Measurements from ENCODE around the gene PPP3R1.

The PPP3R1 gene, protein sequence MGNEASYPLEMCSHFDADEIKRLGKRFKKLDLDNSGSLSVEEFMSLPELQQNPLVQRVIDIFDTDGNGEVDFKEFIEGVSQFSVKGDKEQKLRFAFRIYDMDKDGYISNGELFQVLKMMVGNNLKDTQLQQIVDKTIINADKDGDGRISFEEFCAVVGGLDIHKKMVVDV

DNA sequence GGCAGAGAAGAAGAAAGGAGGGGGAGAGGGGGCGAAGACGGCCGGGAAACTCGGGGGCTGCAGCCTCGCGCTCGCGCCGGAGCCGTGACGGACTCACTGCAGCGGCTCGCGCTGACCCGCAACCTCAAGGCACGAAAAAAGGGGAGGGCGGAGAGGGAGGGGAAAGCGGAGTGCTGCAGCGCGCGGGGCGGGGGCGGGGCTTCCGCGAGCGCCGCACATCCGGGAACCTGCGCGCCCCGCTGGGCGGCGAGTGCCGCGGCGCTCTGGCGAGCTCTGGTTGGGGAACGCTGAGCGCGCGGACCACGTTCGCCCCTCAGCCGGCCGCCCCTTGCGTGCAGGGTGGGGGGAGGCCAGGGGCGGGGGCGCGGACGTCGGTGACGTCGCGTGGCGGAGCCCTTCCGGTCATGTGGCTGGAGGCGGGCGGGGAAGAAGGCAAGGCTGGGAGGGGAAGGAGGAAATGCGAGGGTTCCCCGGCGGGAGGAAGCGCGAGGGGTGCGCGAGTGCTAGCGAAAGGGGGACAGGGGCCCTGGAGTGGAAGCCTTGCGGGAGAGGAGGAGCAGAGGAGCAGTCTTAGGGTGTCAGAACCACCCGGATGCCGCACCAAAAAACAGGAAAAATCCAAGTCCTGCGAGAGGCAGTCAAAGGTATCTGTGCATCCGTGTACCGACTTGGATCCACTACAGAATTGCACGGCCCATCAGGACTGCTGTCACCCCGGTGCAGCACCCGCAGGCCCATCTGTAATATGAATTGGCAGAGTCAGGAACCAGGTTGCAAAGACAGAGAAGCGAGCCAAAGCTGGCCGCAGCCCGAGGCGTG is at the start of gene PPP3R1:
PPP3R1 (minus strand) TSS at position 133 of the 819 bp plus-strand sequence. CDS start 405 bp downstream, outside the sequence.
- peak; percentile 88 to 96 for DNase-seq (ENCODE audit: low read depth in 2 of 2)

DNA sequence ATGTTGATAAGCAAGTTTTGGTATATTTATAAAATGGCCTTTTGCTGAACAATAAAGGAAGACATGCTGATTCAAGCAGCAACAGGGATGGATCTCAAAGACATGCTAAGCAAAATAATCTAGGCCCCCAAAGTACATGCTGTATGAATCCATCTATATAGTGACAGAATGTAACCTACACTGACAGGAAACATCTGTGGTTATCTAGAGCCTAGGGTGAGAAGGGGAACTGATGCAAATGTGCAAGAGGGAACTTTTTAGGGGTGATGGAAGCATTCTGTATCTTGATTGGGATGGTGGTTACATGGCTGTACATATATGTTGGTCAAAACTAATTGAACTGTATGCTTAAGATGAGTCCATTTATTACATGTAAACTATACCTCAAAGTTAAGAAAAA is 43.2 kb upstream of the PPP3R1 start:
- DNase-seq (ENCODE audit: low read depth in 2 of 2) = no peak

DNA sequence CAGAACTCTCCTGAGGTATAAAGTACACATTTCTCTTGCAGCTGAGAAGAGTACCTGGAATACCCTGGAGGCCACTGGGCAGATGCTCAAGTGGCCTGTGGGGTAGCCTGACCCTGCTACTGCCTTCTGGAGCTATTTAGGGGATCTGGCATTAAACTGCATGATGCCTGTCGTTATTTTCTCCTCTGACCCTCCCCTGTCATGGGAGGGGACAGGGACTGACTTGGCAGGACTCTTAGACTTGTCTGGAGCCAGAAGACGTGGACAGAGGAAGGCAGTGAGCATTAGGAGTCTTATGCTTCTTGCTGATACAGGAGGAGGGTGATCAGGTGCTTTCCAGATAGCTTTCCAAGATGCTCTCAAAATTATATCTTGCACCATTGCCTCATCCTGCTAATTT is 42.6 kb upstream of the PPP3R1 start:
- no peak for DNase-seq (ENCODE audit: low read depth in 2 of 2)

DNA sequence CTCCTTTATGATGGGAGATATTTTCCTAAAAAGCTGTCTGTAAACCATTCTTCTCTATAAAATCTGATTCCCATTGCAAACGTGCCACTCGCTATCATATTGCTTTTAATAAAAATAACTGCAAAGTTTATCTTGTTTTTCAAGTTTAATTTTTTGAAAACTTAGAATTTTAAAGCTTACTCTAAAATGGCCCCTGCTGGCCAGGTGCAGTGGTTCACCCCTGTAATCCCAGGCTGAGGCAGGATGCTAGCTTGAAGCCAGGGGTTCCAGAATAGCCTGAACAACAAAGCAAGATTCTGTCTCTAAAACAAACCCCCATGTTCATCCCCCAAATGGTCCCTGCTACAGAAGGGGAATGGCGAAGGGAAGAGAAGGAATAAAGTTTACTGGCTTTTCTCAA is 41.9 kb upstream of the PPP3R1 start:
- no peak for DNase-seq (ENCODE audit: low read depth in 2 of 2)

DNA sequence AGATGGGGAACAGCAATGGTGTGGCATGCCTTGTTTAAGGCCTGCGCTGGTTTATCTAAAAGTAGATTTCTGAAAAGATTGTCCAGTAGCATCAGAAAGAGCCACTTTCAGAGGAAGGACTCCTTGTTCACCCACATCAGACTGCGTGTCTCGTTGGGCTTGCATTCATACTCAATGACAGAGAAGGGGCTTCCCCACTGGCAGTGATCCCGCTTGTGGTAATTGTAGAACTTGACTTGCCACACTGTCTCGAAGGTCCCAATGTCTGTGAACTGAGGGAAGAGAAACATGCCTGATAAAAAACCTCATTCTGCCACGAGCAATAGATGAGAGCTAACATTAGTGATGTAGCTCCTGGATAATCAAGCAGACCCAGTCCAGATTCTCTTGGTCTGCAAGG is 41.4 kb upstream of the PPP3R1 start:
- no peak for DNase-seq (ENCODE audit: low read depth in 2 of 2)

DNA sequence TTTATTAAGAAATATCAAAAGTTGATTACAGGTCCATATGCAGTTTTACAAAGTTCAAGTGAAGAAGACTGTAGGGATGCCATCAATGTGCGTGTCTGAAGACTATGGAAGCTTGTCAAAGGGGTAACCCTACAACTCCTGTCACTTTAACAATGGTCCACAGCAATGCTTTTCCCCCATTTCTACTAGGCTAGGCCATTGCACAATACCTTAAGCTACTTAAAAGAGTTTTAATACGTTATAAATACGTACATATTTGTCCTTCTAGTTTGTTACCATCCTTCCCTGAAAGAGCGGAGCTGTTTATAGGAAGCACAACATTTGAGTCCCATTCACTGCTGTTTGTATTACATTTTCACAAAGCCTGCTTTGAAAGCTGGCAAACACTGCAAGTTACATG is 40.7 kb upstream of the PPP3R1 start:
- DNase-seq (ENCODE audit: low read depth in 2 of 2) = no peak

DNA sequence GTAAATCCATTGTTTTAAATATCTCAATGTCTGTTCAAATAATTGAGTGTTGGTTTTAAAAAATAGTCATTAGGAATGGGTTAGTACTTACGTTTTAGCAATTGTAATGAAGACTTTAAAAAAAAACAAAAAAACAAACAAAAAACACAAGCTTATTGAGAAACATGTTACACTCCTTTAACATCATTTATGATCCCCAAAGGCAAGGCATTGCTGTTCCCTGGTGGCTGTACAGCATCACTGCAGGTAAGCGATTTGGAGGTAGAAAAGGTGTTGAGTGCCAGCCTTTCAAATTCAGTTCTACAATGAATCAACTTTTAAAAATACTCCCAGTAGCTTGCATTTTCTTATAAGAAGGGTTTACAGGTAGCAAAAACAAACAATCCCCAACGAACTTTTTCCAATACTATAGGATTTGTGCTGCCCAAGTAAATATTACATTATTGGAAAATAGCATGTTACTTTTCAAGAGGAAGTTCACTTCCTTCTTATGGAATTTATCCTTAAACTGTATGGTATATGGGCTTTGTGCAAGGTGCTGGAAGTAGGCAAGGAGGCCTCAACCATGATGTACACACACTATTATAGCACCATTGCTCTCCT is 39.9 kb upstream of the PPP3R1 start:
- no peak for DNase-seq (ENCODE audit: low read depth in 2 of 2)

DNA sequence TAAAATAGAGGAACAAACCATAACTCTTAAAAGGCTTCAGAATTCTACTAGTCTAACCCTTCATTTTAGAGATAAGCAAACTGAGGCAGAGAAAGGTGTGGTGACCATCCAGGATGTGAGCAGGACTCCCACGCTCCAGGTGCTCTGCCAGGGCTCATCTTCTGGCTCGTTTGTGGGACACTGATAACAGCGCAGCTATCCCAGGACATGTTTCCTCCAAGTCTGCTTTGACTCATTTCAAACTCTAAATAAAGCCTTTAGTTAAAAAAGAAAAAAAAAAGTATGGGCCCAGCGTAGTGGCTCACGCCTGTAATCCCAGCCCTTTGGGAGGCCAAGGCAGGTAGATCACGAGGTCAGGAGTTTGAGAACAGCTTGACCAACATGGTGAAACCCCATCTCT is 39.0 kb upstream of the PPP3R1 start:
- no peak for DNase-seq (ENCODE audit: low read depth in 2 of 2)

DNA sequence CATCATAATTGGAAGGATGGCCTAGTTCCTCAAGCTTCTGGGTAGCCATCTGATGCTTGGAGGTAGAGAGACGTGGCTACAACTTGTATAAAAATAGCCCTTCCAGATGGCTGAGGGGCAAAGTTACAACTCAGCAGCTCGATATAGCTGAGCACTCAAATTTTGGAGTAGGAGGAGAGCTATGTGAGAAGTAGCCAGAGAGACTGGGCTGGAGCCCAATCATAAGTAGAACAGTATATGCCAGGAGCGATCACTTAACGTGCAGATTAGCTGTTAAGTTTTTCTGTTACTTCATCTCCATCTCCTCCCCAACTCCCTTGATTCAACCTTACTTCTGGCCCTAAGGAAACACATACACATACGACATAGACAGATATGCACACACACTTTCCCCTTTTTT is 38.6 kb upstream of the PPP3R1 start:
- DNase-seq (ENCODE audit: low read depth in 2 of 2) = no peak

DNA sequence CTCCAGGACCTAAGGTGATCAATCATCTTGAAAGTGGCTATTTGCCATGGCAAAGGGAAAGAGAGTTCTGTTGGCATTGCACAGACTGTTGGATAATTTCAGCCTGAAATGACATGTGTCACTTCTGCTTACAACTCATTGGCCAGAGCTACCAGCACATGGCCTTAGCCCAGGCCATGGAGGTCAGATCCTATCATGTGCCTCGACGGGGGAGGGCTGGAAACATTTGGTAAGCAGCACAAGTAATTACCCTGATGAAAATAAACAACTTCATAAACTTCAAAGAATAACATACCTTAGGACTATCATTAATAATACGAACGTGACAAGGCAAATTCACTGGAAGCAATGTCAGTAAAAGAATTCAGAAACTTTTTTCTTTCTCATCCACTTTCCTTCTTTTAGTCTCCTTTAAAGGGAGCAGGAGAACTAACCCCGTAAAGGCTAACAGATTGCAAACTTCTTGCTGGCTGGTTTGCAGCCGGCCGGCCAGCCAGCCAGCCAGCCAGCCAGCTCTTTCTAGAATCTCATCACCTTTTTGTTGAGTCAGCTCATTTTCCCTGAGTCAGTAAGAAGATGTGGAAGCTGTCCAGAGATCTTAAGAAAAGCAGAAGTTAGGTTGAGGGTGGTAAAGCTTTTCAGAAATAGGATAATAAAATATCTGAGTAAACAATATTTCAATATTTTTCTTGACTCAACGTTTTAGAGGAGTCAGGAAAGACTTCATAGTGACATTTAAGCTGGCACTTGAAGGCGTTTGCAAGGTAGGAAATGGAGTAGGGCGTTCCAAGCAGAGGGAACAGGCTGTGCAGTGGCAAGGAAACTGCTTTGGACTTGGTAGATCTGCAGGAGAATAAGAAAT is 35.5 kb upstream of the PPP3R1 start:
- DNase-seq (ENCODE audit: low read depth in 2 of 2) = no peak

DNA sequence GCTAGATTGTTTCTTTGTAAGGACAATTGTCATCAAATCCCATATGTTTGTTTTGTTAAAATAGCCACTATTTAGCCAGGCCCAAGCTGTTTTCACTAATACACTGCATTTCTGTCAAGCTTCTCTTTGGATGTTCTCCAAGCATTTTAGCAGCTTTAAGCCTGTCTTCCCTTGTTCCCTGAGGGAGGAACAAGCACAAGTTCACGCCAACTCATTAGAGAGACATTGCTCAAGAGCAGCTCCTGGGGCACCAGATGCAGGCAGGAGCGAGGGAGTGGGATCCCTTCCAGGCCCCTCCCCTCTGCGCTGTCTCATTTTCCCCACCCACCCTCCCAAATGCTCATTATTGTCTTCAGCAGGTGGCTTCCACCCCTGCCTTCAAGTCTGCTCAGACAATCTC is 32.6 kb upstream of the PPP3R1 start:
- DNase-seq (ENCODE audit: low read depth in 2 of 2) = no peak

DNA sequence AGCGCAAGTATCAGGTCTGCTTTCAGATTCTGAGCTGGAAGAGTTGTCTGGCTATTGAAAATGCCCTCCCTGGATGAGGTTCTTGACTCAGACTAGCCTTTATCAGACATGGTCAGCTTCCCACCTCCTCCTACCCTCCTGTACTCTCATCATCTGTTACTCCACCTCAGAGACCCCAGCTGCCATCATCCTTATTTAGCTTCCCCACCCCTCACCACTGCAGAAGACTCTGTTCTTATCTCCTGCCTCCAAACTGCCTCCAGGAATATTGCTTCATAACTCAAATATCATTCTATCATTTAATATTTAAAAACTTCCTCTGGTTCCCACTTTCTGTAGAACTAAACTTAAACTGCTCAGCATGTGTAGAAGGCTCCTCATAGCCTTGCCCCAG is 31.1 kb upstream of the PPP3R1 start:
- DNase-seq (ENCODE audit: low read depth in 2 of 2) = no peak

DNA sequence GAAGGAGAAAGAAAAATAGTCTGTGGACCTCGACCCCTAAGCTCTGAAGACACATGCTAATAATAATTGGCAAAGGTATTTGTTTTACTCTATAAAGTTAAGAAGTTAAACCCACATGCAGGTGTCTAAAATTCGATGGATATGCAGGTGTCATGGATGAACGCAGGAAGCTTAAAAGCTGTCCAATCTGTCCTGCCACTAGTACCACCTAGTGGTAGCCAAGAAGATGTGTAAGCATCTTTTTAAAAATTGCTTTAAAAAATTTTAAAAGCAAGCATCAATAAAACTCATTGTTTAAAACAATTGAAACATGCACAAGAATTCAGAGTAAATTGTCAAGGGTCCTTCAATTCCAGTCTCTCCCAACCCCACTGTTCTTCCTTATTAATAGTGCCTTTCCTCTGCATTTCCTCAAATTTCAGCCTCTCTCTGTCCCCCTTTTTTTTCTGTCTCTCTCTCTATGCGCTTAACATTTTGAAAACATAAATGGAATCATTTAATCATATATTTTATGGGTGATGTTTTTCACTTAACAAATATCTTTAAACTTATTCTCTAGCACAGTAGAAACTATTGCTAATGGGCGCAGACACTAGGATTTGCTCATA is 30.6 kb upstream of the PPP3R1 start:
- DNase-seq (ENCODE audit: low read depth in 2 of 2) = no peak

DNA sequence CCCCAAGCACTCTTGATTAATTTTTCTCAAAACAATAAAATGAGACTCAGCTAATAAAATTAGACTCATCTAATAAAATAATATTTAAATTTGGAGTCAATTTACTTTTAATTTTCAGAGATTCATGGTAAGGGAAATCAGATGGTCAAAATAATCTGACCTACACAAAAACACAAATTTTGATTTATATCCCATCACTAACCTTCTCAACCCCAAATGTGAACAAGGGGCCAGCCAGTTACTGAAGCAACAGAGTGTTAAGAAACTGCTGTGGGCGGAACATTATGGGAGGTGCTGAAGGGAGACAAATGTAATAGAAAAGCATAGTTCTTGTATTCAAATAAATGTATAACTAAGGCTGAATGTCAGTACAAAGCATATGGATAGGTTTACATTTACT is 28.5 kb upstream of the PPP3R1 start:
- DNase-seq (ENCODE audit: low read depth in 2 of 2) = no peak

DNA sequence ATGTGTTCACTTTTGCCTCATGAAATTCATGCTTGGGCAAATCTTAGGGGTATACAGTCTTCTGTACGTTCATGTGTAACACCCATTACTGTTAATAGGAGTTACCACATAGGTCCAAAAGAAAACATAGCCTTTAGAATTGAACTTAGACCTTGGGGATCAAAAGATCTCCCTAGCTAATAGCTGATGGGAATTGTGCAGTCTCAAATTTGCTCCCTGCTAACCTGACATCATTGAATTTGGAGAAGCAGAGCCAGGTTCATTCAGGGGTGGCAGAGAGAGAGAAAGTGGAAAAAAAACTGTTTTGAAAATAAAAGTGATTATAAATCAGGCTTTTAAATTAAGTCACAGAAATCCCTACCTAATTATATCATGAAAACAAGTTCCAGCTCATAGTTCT is 28.0 kb upstream of the PPP3R1 start:
- no peak for DNase-seq (ENCODE audit: low read depth in 2 of 2)

DNA sequence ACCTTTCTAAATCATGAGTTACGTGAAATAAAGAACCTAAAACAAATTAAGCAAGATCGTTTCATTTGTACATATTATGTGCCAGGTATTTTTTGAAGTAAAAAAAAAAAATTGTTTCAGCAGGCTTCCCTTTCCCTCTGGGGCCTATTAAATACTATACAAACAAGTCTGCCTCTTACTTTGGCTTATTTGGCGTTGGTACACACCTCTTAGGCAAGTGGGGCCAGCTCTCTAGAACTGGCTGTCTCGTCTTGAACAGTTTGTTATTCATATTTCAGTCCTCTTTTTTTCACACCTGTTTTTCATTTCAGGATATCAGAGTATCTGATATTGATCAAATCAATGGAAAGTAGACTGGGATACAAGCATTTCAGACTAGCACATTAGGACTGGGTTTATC is 27.4 kb upstream of the PPP3R1 start:
- no peak for DNase-seq (ENCODE audit: low read depth in 2 of 2)

DNA sequence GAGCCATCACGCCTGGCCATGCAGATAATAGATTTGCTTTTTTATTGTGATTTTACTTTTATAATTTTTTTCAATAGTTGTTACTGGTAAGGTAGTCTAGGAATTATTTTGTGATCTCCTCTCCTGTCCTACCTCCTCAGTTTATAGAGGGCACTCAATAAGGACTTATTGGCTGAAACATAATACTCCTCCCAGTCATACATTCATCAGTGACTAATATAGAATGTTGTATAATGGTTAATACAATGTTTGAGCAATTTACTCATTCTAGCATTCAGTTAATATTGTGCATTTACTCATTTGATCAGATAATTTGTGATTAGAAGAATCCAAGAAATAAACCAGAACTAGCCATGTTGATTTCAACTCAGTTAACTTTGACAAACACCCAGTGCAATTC is 25.8 kb upstream of the PPP3R1 start:
- no peak for DNase-seq (ENCODE audit: low read depth in 2 of 2)

DNA sequence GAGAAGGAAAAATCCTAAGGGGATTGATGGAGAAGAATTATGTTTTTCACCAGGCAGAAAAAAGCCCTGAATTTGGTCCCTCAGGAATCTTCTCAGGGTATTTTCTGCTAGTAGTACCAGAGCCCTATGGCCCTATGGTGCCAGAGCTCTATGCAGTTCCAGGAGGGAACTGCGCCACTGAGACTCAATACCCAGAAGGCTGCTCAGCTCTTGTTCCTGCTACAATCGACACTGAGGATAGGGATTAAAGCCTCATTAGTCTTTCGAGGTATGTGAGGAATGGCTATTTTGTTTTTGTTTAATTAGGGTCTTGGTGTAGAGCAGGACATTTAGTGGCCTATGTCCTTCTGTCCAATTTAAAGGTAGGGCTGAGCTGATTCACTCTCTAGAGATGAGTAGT is 21.7 kb upstream of the PPP3R1 start:
- DNase-seq (ENCODE audit: low read depth in 2 of 2) = no peak

DNA sequence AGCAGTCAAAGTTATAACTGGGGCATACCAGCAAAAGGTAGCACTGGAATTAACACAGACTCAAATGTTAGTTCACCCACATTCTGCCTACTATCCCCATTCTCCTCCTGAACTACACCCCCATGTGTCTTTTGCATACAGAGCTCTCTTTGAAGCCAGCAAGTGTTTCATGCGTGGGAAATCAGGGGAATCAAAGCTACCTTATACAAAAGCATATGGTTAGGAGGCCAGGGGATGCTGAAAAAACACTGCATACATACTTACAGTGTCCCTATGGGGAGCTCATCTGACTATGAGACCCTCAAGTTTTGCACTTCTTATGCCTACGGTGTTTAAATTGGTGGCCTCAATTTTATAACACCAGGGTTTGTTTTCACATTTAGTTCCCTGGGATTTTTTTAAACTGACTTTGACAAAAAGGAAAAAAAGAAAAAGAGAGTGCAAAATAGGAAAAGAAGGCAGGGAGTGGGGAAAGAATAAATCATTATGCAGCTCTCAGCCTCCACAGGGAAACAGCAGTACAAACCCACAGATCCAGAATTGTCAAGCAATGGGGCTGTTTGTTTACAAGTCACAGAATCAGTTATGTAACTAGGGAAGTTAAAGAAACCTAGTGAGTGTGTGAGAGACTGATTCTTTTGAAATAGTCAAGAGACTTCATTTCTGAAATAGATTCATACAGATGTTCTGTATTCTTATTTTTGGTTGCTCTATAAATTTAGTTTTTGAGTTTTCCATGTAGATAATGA is 20.1 kb upstream of the PPP3R1 start:
- DNase-seq (ENCODE audit: low read depth in 2 of 2) = no peak

DNA sequence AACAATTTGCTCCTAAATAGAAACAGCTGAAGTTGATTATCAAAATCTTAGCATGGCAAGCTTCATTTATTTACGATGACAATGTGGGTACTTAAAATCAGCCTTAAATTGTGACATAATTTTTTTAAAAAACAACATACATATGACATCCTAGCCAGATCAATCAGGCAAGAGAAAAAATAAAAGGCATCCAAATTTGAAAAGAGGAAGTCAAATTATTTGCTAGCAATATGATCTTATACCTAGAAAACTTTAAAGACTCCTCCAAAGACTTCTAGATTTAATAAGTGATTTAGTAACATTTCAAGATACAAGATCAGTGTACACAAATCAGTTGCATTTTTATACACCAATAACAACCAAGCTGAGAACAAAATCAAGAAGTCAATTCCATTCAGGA is 14.3 kb upstream of the PPP3R1 start:
- no peak for DNase-seq (ENCODE audit: low read depth in 2 of 2)

DNA sequence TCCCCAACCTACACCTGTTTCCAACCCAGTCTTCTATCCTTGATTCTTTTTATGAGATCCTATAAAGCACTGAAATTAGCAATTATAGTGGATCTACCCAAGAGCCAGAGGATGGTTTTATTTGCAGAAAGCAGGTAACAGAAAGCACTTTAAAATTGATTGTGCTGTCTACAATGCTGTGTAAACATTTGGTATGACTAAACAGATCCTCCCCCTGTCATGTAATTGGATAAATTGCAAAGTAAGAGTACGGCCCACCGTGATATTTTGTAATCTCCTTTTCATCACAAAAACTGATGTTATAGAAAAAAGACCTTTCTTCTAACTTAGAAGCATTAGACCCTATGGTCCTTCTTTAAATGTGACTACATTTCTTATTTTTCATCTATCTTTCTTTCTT is 11.3 kb upstream of the PPP3R1 start:
- DNase-seq (ENCODE audit: low read depth in 2 of 2) = no peak

Data from stimulated activated CD8-positive, alpha-beta memory T cell treated with anti-CD3 and anti-CD28 coated beads, Interleukin-7, amount 100 ng/mL, for 4 hours (primary cell).